Ishikawa (cell line): ENCODE results near the gene TRHDE.

Experiments used
- CREB1 ChIP-seq: IDR thresholded peaks from 2 replicates; pipeline ENCODE4 v1.6.1; 2012; ENCODE audit warnings: low read depth
- EP300 ChIP-seq: IDR thresholded peaks from 2 replicates; pipeline ENCODE4 v1.6.1; 2012; ENCODE audit warnings: borderline replicate concordance
- FOXM1 ChIP-seq: IDR thresholded peaks from 2 replicates; pipeline ENCODE4 v1.6.1; 2012; ENCODE audit warnings: low read depth, borderline replicate concordance
- MAX ChIP-seq: IDR thresholded peaks from 2 replicates; pipeline ENCODE4 v1.6.1; 2012
- REST ChIP-seq: IDR thresholded peaks from 2 replicates; pipeline ENCODE4 v1.6.1; 2012; ENCODE audit warnings: low read depth, mild to moderate bottlenecking
- TAF1 ChIP-seq: IDR thresholded peaks from 2 replicates; pipeline ENCODE4 v1.6.1; 2012; ENCODE audit warnings: low read depth, mild to moderate bottlenecking
- TCF12 ChIP-seq: IDR thresholded peaks from 2 replicates; pipeline ENCODE4 v1.6.1; 2012; ENCODE audit warnings: low read depth
- TEAD4 ChIP-seq: IDR thresholded peaks from 2 replicates; pipeline ENCODE4 v1.6.1; 2012
- YY1 ChIP-seq: IDR thresholded peaks from 2 replicates; pipeline ENCODE4 v1.6.1; 2012; ENCODE audit warnings: low read depth
- TF ChIP-seq, protein P1 (sequence below): IDR thresholded peaks from 2 replicates; pipeline ENCODE4 v1.6.1; 2012

DNA sequence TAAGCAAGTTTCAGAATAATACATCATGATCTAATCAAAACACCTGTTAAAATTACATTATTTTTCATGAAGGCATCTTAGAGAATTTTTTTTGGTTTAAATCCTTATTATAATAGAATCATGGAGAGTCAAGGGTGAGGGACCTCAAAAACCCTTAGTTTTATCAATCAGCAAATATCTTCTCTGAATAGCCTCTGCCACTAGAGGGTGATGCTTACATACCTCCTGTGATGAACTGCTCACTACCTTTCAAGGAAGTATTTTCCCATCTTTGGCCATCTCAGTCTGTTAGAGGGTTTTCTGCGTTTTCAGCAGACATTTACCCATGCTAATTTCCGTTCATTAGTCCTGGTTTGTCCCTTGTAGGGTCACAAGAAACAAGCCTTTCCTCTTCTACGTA, 200.2 kb downstream of the TRHDE start:
- TF ChIP-seq TAF1 (no peak), YY1 (no peak), FOXM1 (no peak), REST (no peak), EP300 (no peak), CREB1 (no peak), TCF12 (no peak), MAX (no peak), TEAD4 (no peak)
- TF ChIP-seq, protein P1, sequence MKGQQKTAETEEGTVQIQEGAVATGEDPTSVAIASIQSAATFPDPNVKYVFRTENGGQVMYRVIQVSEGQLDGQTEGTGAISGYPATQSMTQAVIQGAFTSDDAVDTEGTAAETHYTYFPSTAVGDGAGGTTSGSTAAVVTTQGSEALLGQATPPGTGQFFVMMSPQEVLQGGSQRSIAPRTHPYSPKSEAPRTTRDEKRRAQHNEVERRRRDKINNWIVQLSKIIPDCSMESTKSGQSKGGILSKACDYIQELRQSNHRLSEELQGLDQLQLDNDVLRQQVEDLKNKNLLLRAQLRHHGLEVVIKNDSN, result no peak
